Measurements from ENCODE around the gene FZR1.

Gene FZR1

GRCh38 chr19:3471954-3472655, 34.0 kb upstream of the FZR1 start:
- no peak for DNase-seq (ENCODE audit: low read depth in 2 of 2)

GRCh38 chr19:3474010-3474409, 32.1 kb upstream of the FZR1 start:
- no peak for DNase-seq (ENCODE audit: low read depth in 2 of 2)

- no peak for DNase-seq (ENCODE audit: low read depth in 2 of 2)
These were observed 31.5 kb upstream of the FZR1 start for GRCh38 chr19:3474614-3475013.

GRCh38 chr19:3475449-3475848, 30.7 kb upstream of the FZR1 start:
- no peak for DNase-seq (ENCODE audit: low read depth in 2 of 2)

DNA sequence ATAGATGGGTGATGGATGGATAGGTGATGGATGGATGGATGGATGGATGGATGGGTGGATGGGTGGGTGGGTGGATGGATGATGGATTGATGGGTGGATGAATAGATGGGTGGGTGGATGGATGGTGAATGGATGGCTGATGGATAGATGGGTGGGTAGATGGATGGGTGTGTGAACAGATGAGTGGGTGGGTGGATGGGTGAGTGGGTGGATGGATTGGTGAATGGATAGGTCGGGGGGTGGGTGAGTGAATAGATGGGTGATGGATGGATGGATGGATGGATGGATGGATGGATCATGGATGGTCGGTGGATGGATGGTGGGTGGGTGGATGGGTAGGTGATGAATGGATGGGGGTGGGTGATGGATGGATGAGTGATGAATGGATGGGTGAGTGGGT, 29.3 kb upstream of the FZR1 start:
- no peak for DNase-seq (ENCODE audit: low read depth in 2 of 2)

GRCh38 chr19:3477506-3477905, 28.6 kb upstream of the FZR1 start:
- no peak for DNase-seq (ENCODE audit: low read depth in 2 of 2)

GRCh38 chr19:3477951-3478350, 28.2 kb upstream of the FZR1 start:
- DNase-seq (ENCODE audit: low read depth in 2 of 2): no peak

DNA sequence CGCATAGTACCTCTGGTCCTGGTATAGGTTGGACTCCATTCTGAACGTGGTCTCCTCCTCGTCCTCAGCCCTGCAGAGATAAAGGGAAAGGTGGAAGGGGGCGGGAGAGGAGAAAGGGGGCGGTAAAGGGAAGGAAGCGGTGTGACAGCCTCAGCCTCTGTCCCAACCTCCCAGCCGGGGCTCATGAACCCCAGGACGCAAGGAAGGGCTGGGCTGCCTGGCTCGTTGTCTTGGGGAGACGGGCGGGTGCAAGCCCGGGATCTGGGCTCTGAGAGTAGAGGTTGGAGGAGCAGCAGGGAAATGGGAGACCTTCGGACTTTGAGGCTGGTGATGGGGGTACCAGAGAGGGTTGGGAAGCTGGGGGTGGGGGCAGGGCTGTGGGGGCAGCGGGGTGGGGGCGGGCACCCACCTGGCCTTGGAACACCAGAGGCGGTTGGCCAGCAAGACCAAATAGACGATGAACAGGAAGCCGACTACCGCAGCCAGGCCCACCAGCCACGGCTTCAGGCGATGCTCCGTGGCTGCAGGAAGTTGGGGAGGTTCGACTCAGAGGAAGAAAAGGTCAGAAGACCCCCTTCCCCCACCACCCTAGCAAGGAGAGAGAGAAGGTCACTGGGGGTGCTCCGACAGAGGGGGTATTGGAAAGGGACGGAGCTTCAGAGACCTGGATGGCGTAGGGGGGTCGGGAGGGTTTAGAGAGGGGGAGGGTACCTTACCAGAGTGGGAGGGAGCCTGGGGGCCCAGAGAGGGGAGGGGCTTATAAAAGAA, 27.5 kb upstream of the FZR1 start:
- no peak for DNase-seq (ENCODE audit: low read depth in 2 of 2)

DNA sequence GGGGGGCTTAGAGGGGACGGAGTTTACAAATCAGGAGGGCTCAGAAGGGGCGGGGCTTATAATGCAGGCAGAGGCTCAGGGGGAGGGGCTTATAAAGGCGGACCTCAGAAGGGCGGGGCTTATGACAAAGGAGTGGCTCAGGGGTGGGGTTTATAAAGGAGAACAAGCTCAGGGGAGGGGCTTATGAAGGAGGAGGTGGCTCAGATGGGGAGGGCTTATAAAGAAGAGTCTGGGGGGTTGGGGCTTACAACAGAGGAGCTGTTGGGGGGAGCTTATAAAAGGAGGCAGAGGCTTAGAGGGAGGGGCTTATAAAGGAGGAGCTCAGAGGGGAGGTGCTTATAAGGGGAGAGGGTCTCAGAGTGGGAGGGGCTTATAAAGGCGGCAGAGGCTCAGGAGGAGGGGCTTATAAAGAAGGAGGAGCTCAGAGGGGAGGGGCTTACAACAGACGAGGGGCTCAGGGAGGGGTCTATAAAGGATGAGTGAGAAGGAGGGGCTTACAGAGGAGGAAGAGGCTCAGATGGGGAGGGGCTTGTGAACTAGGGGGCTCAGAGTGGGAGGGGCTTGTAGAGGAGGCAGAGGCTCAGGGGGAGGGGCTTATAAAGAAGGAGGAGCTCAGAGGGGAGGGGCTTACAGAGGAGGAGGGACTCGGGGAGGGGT, 26.8 kb upstream of the FZR1 start:
- DNase-seq (ENCODE audit: low read depth in 2 of 2): no peak

GRCh38 chr19:3479834-3480215, 26.3 kb upstream of the FZR1 start:
- DNase-seq (ENCODE audit: low read depth in 2 of 2): no peak

- no peak for DNase-seq (ENCODE audit: low read depth in 2 of 2)
These were observed 25.6 kb upstream of the FZR1 start, which contains the start of gene SMIM24 for GRCh38 chr19:3480383-3481091. Gene SMIM24 (minus strand): TSS chr19:3480525. CDS start chr19:3480463, 62 bp downstream.

DNA sequence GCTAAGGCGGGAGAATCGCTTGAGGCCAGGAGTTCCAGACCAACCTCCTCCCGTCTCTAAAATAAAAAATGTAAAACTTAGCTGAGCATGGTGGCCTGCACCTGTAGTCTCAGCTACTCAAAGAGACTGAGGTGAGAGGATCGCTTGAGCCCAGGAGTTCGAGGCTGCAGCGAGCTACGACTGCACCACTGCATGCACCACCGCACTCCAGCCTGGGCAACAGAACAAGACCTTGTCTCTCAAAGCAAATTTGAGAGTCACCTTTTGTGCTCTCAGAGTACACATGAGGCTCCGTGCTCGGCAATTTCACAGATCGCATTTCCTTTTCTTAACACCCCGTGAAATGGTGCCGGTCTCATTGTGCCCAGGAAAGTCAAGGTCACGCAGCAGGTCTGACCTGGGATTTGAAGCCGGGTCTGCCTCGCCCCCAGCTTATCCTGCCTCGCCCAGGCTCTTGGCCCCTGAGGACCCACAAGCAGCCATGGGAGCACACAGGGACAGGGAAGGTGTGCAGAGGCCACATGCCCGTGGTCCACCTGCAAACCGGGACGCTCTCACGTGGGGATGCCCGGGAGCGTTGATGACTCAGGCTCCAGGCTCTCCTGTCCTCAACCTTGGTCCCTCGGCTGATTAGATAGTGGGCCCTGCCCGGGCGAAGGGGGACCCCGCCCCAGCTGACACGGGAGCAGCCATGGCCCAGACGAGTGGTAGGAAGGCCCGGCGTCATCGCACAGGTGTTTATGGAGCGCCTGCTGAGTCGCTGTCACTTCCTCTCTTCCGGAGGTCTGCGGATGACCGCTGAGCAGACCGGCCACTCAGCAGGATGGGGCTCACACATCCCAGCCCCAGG, 24.6 kb upstream of the FZR1 start:
- no peak for DNase-seq (ENCODE audit: low read depth in 2 of 2)

GRCh38 chr19:3482507-3483225, 23.4 kb upstream of the FZR1 start:
- DNase-seq (ENCODE audit: low read depth in 2 of 2): no peak

GRCh38 chr19:3483226-3483628, 22.9 kb upstream of the FZR1 start, which contains the start of gene SMIM44:
Gene SMIM44 (minus strand): TSS chr19:3483441. CDS start chr19:3483403, 38 bp downstream.
- no peak for DNase-seq (ENCODE audit: low read depth in 2 of 2)

DNA sequence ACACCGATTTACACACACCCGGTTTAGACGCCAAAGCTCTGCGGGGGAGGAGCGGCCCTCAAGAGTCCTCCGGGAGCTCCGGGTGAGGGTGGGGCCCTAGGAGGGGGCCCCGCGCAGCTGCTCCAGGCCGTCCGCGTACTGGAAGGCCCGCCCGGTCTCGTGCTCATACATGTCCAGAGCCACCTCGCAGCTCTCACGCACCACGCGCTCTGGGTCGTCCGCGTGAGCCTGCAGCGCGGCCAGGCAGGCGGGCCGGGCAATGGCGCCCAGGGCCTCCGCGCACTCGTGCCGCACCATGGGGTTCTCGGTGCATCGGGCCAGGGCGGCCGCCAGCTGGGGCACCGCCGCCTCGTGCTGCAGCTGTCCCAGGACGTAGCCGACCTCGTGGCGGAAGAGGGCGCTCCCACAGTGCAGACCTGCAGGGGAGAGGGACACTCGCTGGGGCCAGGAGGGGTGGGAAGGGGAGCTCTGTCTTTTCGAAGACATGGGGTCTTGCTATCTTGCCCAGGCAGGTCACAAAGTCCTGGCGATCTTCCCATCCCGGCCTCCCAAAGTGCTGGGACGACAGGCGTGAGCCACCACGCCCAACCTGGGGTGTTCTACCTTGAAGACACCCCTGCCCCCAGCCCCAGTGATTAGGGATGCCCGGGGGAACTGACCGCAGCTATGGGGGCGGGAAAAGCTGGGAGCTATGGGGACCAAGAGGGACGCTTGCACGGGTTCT, 14.6 kb upstream of the FZR1 start:
- no peak for DNase-seq (ENCODE audit: low read depth in 2 of 2)

GRCh38 chr19:3492131-3492839, 13.8 kb upstream of the FZR1 start:
- no peak for DNase-seq (ENCODE audit: low read depth in 2 of 2)

DNA sequence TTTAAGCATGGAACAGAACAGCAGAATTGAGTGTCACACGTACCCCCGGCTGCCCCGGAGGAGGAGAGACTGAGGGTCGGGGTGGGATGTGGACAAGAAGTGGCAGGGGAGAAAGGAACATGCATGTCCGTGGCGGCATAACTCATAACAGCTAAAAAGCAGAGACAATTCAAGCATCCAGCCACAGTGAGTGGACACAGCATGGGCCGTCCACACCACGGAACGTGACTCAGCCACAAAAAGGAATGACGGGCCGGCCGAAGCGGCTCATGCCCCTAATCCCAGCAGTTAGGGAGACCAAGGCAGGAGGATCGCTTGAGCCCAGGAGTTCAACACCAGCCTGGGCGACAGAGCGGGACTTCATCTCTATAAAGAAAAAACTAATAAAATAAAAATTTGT, 13.2 kb upstream of the FZR1 start:
- no peak for DNase-seq (ENCODE audit: low read depth in 2 of 2)

- DNase-seq (ENCODE audit: low read depth in 2 of 2): no peak
These were observed 12.5 kb upstream of the FZR1 start for GRCh38 chr19:3493651-3494050.

GRCh38 chr19:3494051-3494450, 12.1 kb upstream of the FZR1 start:
- DNase-seq (ENCODE audit: low read depth in 2 of 2): no peak
